K562 (cell line): ENCODE measurements around the gene ZNF557. TPM values are rescaled to one million over a fixed set of nuclear protein-coding genes. Genes with fewer than 3 reads are reported as not detected.
"Not testable (repeated sequence)": the region's sequence is repeated elsewhere in the genome, so short reads cannot be mapped to it uniquely, and the experiment has no call there.

Source experiments
- ATAC-seq: fragments of 200-7000 bp; cut with Tn5 transposase; 3 replicates; pipeline ENCODE4 v1.9.1; 2020; ENCODE audit warnings: moderate library complexity
- BruUV-seq: library from RNA; stranded (reverse); fragments of 400-500 nt; replicated peaks from 2 replicates; lab custom pipeline; 2021; lab: Mats Ljungman, UMichigan
- CTCF ChIA-PET: fragments of 300-600 bp; formaldehyde crosslinking; extraction: SDS; loops from one replicate; lab custom pipeline; 2021; ENCODE audit warnings: low intra/inter-chr PET ratio; lab: Yijun Ruan, JAX
- POLR2A ChIA-PET: fragments of 300-600, 350-650 bp; sonication (Branson Sonifier 250); formaldehyde crosslinking; extraction: SDS; loops from one replicate; lab custom pipeline; 2021; ENCODE audit warnings: antibody characterized with exemption, inconsistent platforms; lab: Yijun Ruan, JAX
- DNase-seq, 4 experiments: peaks; one replicate each; pipeline versions ENCODE4 v3.0.0 to v3.0.0-alpha.2; 2011 to 2018; ENCODE audit warnings: low spot score in 3 of 4, mixed read lengths in 3 of 4; ENCODE audit errors: extremely low read depth in 1 of 4
- FAIRE-seq: peaks from 2 replicates; lab custom pipeline; 2011; peaks lifted over from hg19 to GRCh38; lab: Jason Lieb, UNC
- H2AFZ ChIP-seq: 2 replicates; pipeline ENCODE4 v1.6.0; 2011; ENCODE audit warnings: low read depth, low read length, control low read depth, inconsistent platforms
- H3K27ac ChIP-seq: fragments of 200-600 bp; 3 replicates; pipeline ENCODE4 v1.8.0; 2011; ENCODE audit warnings: low read depth, mild to moderate bottlenecking, control low read depth, inconsistent platforms, low read length, moderate library complexity, mixed read lengths; ENCODE audit errors: extremely low read depth
- H3K27me3 ChIP-seq, 2 experiments: fragments of 300-600 bp in 1 of 2; 2 replicates in 1 of 2; 3 replicates in 1 of 2; pipeline versions ENCODE4 v1.6.0 to v1.8.0; 2011; ENCODE audit warnings: inconsistent platforms in 2 of 2, low read length in 2 of 2, mild to moderate bottlenecking in 1 of 2, mixed read lengths in 1 of 2, moderate library complexity in 1 of 2; ENCODE audit not compliant: control insufficient read depth in 2 of 2, insufficient read depth in 2 of 2
- H3K36me3 ChIP-seq: fragments of 300-600 bp; 3 replicates; pipeline ENCODE4 v1.8.0; 2011; ENCODE audit warnings: mild to moderate bottlenecking, low read length, inconsistent platforms; ENCODE audit not compliant: control insufficient read depth, insufficient read depth
- H3K4me1 ChIP-seq, 2 experiments: fragments of 200-600 bp in 1 of 2; replicated peaks in 1 of 2; 2 replicates in 1 of 2; 3 replicates in 1 of 2; pipeline versions ENCODE4 v1.5.1 to v1.8.0; 2011; ENCODE audit warnings: inconsistent platforms in 2 of 2, low read length in 2 of 2, mild to moderate bottlenecking in 1 of 2, mixed read lengths in 1 of 2, moderate library complexity in 1 of 2; ENCODE audit not compliant: control insufficient read depth in 2 of 2, insufficient read depth in 2 of 2
- H3K4me2 ChIP-seq: 2 replicates; pipeline ENCODE4 v1.6.1; 2011; ENCODE audit warnings: low read length, control low read depth, inconsistent platforms, mixed read lengths; ENCODE audit not compliant: insufficient read depth
- H3K4me3 ChIP-seq: fragments of 200-600 bp; sonication (generic), shearing (Covaris generic); 2 replicates; pipeline ENCODE4 v1.5.1; 2016; ENCODE audit warnings: control low read depth, inconsistent platforms
- H3K79me2 ChIP-seq: fragments of 200-600 bp; 3 replicates; pipeline ENCODE4 v1.8.0; 2011; ENCODE audit warnings: low read length, inconsistent platforms; ENCODE audit not compliant: control insufficient read depth, insufficient read depth
- H3K9ac ChIP-seq, 2 experiments: 2 replicates each; pipeline versions ENCODE4 v1.6.0 to v1.6.1; 2011; ENCODE audit warnings: low read depth in 2 of 2, low read length in 2 of 2, control low read depth in 1 of 2, inconsistent platforms in 1 of 2, mild to moderate bottlenecking in 1 of 2, mixed read lengths in 1 of 2; ENCODE audit not compliant: insufficient read depth in 1 of 2
- H3K9me1 ChIP-seq: one replicate; pipeline ENCODE4 v1.6.0; 2011; ENCODE audit warnings: inconsistent platforms, mild to moderate bottlenecking, low read length, moderate library complexity; ENCODE audit not compliant: control insufficient read depth, insufficient read depth
- H3K9me3 ChIP-seq: replicated peaks from 2 replicates; pipeline ENCODE4 v1.5.1; 2011; ENCODE audit warnings: low read depth, low read length, inconsistent platforms; ENCODE audit not compliant: control insufficient read depth, insufficient read depth
- H4K20me1 ChIP-seq: replicated peaks from 2 replicates; pipeline ENCODE4 v1.6.1; 2011; ENCODE audit warnings: low read length, inconsistent platforms, mixed read lengths; ENCODE audit not compliant: control insufficient read depth, insufficient read depth
- C11orf30 ChIP-seq: fragments of 450-650 bp; IDR thresholded peaks from 2 replicates; pipeline ENCODE4 v1.6.1; 2016; ENCODE audit warnings: low read depth, mild to moderate bottlenecking
- MAFK ChIP-seq: IDR thresholded peaks from 2 replicates; pipeline ENCODE4 v1.6.1; 2011; ENCODE audit warnings: low read length, improper control_type of control experiment
- ZNF316 ChIP-seq: fragments of 450-650 bp; IDR thresholded peaks from 2 replicates; pipeline ENCODE4 v1.6.1; 2016
- WGBS: fragments of 100-300 bp; shearing (Covaris generic); methylation state at CpG from one replicate; pipeline ENCODE4 v1.1.6; 2016; ENCODE audit warnings: low coverage, mixed read lengths; ENCODE audit not compliant: insufficient coverage; ENCODE audit errors: missing lambda C conversion rate; 5-methylcytosine and 5-hydroxymethylcytosine counted together
- in situ Hi-C: fragments of 300-500 bp; cut with MboI; formaldehyde crosslinking; loops from 4 replicates; pipeline ENCODE4 v1.15.0; 2018; ENCODE audit warnings: inconsistent platforms, mixed read lengths
- intact Hi-C: fragments of 100-400 bp; cut with micrococcal nuclease; formaldehyde crosslinking; loops from 2 replicates; pipeline ENCODE4 v1.14.2; 2022
- polyA plus RNA-seq, 8 experiments: library from polyadenylated mRNA; depleted of rRNA in 4 of 8; stranded (reverse) in 5 of 8; unstranded in 3 of 8; fragments of >200 nt; fragmentation: Nextera tagmentation in 2 of 8; fragmentation: Illumina TruSeq in 1 of 8; extraction: Ambion mirVana in 2 of 8; extraction: Trizol in 1 of 8; gene quantifications; 2 replicates each; pipeline versions ENCODE4 v1.2.1 to v1.2.3, GENCODE V29; 2011 to 2014; ENCODE audit warnings: inconsistent platforms in 1 of 8, missing spikeins in 1 of 8
- total RNA-seq, 7 experiments: library from RNA; depleted of rRNA in 6 of 7; stranded (reverse); fragments of >200 nt in 6 of 7; fragmentation: Illumina TruSeq in 2 of 7; extraction: Trizol in 2 of 7; gene quantifications; 2 replicates each; pipeline versions ENCODE4 v1.2.1 to v1.2.3, GENCODE V29; 2011 to 2021; ENCODE audit warnings: low replicate concordance in 1 of 7

Gene ZNF557
- total and polyA plus RNA-seq, 9 of the 15 experiments (the other 6 are each of a cell fraction or from before 2014, with no cell fraction given): 2.2 to 6.6 (median 4.4) TPM

GRCh38 chr19:7055679-7056078 is 13.8 kb upstream of the ZNF557 start:
- 10% methylated on average over 12 of the region's 14 CpGs for WGBS
- H3K9me1 ChIP-seq, H3K4me3 ChIP-seq, POLR2A ChIA-PET, H3K4me1 ChIP-seq, H3K9ac ChIP-seq, H3K4me2 ChIP-seq, ATAC-seq, BruUV-seq, H3K36me3 ChIP-seq, H2AFZ ChIP-seq, intact Hi-C loops, DNase-seq, H3K9me3 ChIP-seq, CTCF ChIA-PET, H3K27me3 ChIP-seq, H4K20me1 ChIP-seq, H3K27ac ChIP-seq, FAIRE-seq, in situ Hi-C loops, H3K79me2 ChIP-seq: not testable (repeated sequence)
- TF ChIP-seq ZNF316 (0 out of 2 replicates have a peak, but pooled peaks have one; percentile 16), C11orf30 (peak; percentile 41; the same call in 1 of the 2 replicates), MAFK (peak; percentile 28; the same call in 1 of the 2 replicates)

- BruUV-seq, intact Hi-C loops, POLR2A ChIA-PET, FAIRE-seq, H3K79me2 ChIP-seq, H3K4me1 ChIP-seq, H3K4me2 ChIP-seq, CTCF ChIA-PET, DNase-seq, in situ Hi-C loops, H3K9ac ChIP-seq, H4K20me1 ChIP-seq, H3K36me3 ChIP-seq, H3K27ac ChIP-seq, H3K9me3 ChIP-seq, ATAC-seq, H2AFZ ChIP-seq, H3K27me3 ChIP-seq, H3K4me3 ChIP-seq, H3K9me1 ChIP-seq: not testable (repeated sequence)
- 0% methylated on average over 1 of the region's 16 CpGs for WGBS
Observed at GRCh38 chr19:7056371-7056770, 13.1 kb upstream of the ZNF557 start.

GRCh38 chr19:7058576-7058975 is 10.9 kb upstream of the ZNF557 start, which contains the start of gene MBD3L3:
MBD3L3 (minus strand) TSS chr19:7058676; CDS start chr19:7058605, 71 bp downstream.
- WGBS: no CpG with 5 or more reads among the region's 8 CpGs
- H3K36me3 ChIP-seq, H3K79me2 ChIP-seq, H2AFZ ChIP-seq, intact Hi-C loops, H3K27me3 ChIP-seq, H3K9me1 ChIP-seq, H3K4me3 ChIP-seq, CTCF ChIA-PET, in situ Hi-C loops, H3K4me1 ChIP-seq, H3K9me3 ChIP-seq, FAIRE-seq, BruUV-seq, DNase-seq, ATAC-seq, H3K9ac ChIP-seq, POLR2A ChIA-PET, H3K27ac ChIP-seq, H4K20me1 ChIP-seq, H3K4me2 ChIP-seq: not testable (repeated sequence)
